Peyer's patch (tissue), 4 donors: Measurements from ENCODE around the gene MPC1. TPM values are rescaled to one million over a fixed set of nuclear protein-coding genes. Genes with fewer than 3 reads are reported as not detected.
A peak's percentile ranks its signal among the peaks of the same experiment; 100 is the strongest.

ENCODE experiments used
- DNase-seq, 3 donors: peaks; one replicate each; pipeline ENCODE4 v3.0.0-alpha.2; 2017 to 2019
- H3K27ac ChIP-seq, 4 donors: fragments of 200-600 bp; sonication (generic); one replicate each; pipeline ENCODE4 v1.5.1; 2016 to 2019
- H3K27me3 ChIP-seq, 2 donors: fragments of 200-600 bp; sonication (generic); one replicate each; pipeline ENCODE4 v1.5.1; 2019
- H3K36me3 ChIP-seq, 3 donors: fragments of 200-600 bp; sonication (generic); one replicate each; pipeline ENCODE4 v1.5.1; 2016 to 2019
- H3K4me1 ChIP-seq, 4 donors: fragments of 200-600 bp; sonication (generic); one replicate each; pipeline ENCODE4 v1.5.1; 2016 to 2019
- H3K4me3 ChIP-seq, 4 donors: fragments of 200-600 bp; sonication (generic); 1 replicate in 3 of 4; 2 replicates in 1 of 4; pipeline ENCODE4 v1.5.1; 2016 to 2019; ENCODE audit warnings: mild to moderate bottlenecking in 1 of 4
- H3K9me3 ChIP-seq, 4 donors: fragments of 200-600 bp; sonication (generic); one replicate each; pipeline ENCODE4 v1.5.1; 2016 to 2019; ENCODE audit warnings: mild to moderate bottlenecking in 1 of 4
- POLR2A ChIP-seq, 2 donors: fragments of 450-650 bp; IDR thresholded peaks; one replicate each; pipeline ENCODE4 v1.5.1; 2017; ENCODE audit warnings: antibody characterized with exemption in 2 of 2, mild to moderate bottlenecking in 2 of 2, moderate library complexity in 2 of 2
- total RNA-seq, 4 donors: library from RNA; depleted of rRNA; stranded (reverse); fragments of >200 nt; gene quantifications; one replicate each; pipeline ENCODE4 v1.1.0, GENCODE V29; 2016
- TF ChIP-seq, protein P1 (sequence below), 6 experiments: fragments of 450-650 bp in 4 of 6; fragments of 200-600 bp in 2 of 6; sonication (generic) in 1 of 6; IDR thresholded peaks; one replicate each; pipeline ENCODE4 v1.5.1; 2017 to 2019; ENCODE audit warnings: antibody characterized with exemption in 6 of 6, mild to moderate bottlenecking in 3 of 6, moderate library complexity in 1 of 6

The MPC1 gene
- total RNA-seq, 4 donors from 2014 or later, result 45.6 to 75.3 (median 59.8) TPM

DNA sequence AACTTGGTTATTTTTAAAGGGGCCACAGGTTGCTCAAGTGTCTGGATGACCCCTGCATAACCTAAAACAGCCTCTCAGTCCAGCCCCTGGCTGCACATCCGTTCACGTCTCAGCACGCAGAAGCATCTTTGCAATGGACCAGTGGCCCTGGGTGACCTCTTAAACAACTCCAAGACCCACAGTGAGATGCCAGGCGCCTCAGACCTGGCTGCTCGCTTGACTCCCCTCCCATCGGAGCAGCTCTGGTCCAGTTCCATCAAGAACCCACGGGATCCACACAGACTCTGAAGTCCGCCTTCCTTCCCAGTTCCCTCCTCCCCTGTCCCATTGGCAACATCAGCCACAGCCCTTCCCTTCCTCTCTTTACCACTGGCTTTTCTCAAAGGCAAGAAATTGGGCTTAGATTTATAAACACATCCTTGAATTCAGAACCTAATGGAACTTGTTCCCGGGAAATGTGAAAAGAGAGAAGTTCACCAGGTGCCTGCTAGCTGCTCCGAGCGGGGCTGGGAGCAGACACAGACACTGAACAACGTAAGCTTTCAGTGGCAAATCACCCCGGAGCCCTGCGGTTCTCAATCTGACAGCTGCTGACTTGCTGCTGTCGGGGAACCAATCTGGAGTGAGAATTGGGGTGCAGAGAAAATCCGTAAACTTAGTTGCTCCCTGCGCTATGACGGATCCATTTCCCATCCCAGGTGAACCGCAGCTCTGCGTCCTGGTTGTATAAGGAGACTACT lies 39.6 kb upstream of the MPC1 start:
- H3K36me3 ChIP-seq, result peaks cover 0 to 10% (median 0%) of the 10 kb centered on the region in 3 donors
- TF ChIP-seq, protein P1, sequence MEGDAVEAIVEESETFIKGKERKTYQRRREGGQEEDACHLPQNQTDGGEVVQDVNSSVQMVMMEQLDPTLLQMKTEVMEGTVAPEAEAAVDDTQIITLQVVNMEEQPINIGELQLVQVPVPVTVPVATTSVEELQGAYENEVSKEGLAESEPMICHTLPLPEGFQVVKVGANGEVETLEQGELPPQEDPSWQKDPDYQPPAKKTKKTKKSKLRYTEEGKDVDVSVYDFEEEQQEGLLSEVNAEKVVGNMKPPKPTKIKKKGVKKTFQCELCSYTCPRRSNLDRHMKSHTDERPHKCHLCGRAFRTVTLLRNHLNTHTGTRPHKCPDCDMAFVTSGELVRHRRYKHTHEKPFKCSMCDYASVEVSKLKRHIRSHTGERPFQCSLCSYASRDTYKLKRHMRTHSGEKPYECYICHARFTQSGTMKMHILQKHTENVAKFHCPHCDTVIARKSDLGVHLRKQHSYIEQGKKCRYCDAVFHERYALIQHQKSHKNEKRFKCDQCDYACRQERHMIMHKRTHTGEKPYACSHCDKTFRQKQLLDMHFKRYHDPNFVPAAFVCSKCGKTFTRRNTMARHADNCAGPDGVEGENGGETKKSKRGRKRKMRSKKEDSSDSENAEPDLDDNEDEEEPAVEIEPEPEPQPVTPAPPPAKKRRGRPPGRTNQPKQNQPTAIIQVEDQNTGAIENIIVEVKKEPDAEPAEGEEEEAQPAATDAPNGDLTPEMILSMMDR (IDR thresholded peaks at IDR 0.05), result no peak
- TF ChIP-seq POLR2A (IDR thresholded peaks at IDR 0.05), result no peak
- no peak overlapping the region for H3K4me3 ChIP-seq
- peak in 1 of 3 donors; percentile 19 for DNase-seq
- H3K27ac ChIP-seq, result no peak overlapping the region
- no peaks in the 10 kb centered on the region for H3K4me1 ChIP-seq
- no peaks in the 10 kb centered on the region for H3K27me3 ChIP-seq
- H3K9me3 ChIP-seq, result no peaks in the 10 kb centered on the region

- Histone ChIP-seq H3K27ac (peak overlapping the region in 1 of 4 donors; percentile 41), H3K4me1 (no peaks in the 10 kb centered on the region), H3K27me3 (no peaks in the 10 kb centered on the region), H3K36me3 (peaks cover 0 to 10% (median 0%) of the 10 kb centered on the region in 3 donors), H3K4me3 (no peak overlapping the region), H3K9me3 (no peaks in the 10 kb centered on the region)
- peak in 1 of 3 donors; percentile 32 for DNase-seq
- TF ChIP-seq POLR2A (IDR thresholded peaks at IDR 0.05), result no peak
- TF ChIP-seq, protein P1 (IDR thresholded peaks at IDR 0.05), result no peak
Measured at GRCh38 chr6:166420351-166420750, 37.6 kb upstream of the MPC1 start.

DNA sequence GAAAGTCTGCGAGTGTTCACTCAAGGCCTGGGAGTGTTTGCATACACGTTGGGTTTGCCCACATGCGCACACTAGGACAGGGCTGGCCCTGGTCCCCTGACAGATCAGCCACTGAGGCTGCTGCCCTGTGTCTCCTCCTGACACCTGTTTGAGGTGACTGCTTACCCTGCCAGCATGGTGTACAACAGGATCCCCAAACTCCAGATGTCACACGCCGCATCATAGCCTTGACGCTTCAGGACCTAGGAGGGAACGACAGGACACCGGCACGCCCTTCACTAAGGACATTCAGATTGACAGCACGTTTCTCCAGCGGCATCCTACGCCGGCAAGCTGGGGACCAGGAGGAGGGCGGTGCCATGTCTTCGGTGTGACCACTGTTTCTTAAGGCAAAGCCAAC lies 37.0 kb upstream of the MPC1 start:
- no peaks in the 10 kb centered on the region for H3K27me3 ChIP-seq
- H3K36me3 ChIP-seq, result peaks cover 0 to 10% (median 0%) of the 10 kb centered on the region in 3 donors
- TF ChIP-seq, protein P1 (IDR thresholded peaks at IDR 0.05), result no peak
- no peak for TF ChIP-seq POLR2A (IDR thresholded peaks at IDR 0.05)
- peak overlapping the region in 3 of 4 donors; percentile 19 to 47 (median 41) for H3K27ac ChIP-seq
- no peak overlapping the region for H3K4me3 ChIP-seq
- no peaks in the 10 kb centered on the region for H3K9me3 ChIP-seq
- H3K4me1 ChIP-seq, result no peaks in the 10 kb centered on the region
- DNase-seq, result peak in 1 of 3 donors; percentile 40

DNA sequence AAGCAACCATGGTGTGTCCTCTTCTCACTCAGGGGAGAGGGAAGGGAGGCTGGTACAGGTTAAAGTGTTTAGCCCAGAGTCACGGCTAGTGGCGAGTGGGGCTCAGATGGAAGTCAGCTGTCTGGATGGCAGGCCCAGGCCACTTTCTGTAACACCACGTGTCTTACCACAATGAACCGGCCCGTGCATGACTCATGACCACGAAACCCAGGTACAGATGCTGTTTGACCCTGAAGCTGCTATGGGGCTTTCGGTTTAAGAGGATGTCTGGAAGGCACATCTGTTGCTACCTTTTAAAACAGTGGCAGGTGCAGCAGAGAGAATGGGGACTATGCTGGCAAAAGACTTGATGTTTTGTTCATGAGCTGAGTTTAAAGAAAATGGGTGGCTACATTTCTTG lies 36.5 kb upstream of the MPC1 start:
- TF ChIP-seq, protein P1 (IDR thresholded peaks at IDR 0.05), result no peak
- H3K27ac ChIP-seq, result peak overlapping the region; percentile 19 to 47 (median 38)
- no peaks in the 10 kb centered on the region for H3K4me1 ChIP-seq
- peak in 2 of 3 donors; percentile 41 to 78 for DNase-seq
- no peaks in the 10 kb centered on the region for H3K9me3 ChIP-seq
- H3K27me3 ChIP-seq, result no peaks in the 10 kb centered on the region
- H3K4me3 ChIP-seq, result no peak overlapping the region
- H3K36me3 ChIP-seq, result peaks cover 0 to 10% (median 0%) of the 10 kb centered on the region in 3 donors

DNA sequence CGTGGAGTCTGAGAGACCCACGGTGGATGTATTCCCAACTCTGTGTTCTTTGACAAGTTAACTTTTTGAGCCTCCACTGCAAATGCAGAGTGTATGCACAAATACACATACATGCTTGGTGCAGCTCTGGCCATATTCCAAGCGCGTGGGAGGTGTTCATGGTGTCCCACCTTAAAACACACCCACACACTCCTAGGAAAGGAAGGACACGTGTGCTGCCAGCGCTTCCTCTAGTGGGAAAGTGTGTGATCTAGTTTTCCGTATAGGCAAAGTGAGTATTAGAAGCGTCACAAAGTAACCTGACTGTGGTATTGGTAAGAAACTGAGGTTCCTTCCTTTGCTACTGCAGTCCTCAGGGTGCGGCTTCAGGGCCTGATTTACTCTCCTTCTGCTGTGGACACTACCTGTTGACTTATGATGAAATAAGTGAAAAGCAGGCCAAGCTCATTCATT lies 36.0 kb upstream of the MPC1 start:
- Histone ChIP-seq H3K4me1 (no peaks in the 10 kb centered on the region), H3K4me3 (no peak overlapping the region), H3K27ac (peak overlapping the region; percentile 29 to 47 (median 38)), H3K9me3 (no peaks in the 10 kb centered on the region), H3K36me3 (peaks cover 0 to 10% (median 0%) of the 10 kb centered on the region in 3 donors), H3K27me3 (no peaks in the 10 kb centered on the region)
- TF ChIP-seq, protein P1 (IDR thresholded peaks at IDR 0.05), result no peak
- TF ChIP-seq POLR2A (IDR thresholded peaks at IDR 0.05), result no peak
- DNase-seq, result no peak
